NCI-H774 (cell line): ENCODE measurements around the gene MTHFS.

Experiments
- DNase-seq: peaks from one replicate; lab custom pipeline; 2025; lab: John Stamatoyannopoulos, UW

Gene MTHFS

GRCh38 chr15:79815468-79815867 is 81.3 kb downstream of the MTHFS start:
- DNase-seq = no peak

- DNase-seq = no peak
Observed at GRCh38 chr15:79812541-79812940, 84.3 kb downstream of the MTHFS start.

- DNase-seq = peak; percentile 45
Observed at GRCh38 chr15:79811406-79812405, 85.1 kb downstream of the MTHFS start.

GRCh38 chr15:79804838-79805237 is 92.0 kb downstream of the MTHFS start:
- no peak for DNase-seq

GRCh38 chr15:79798311-79798710 is 98.5 kb downstream of the MTHFS start:
- DNase-seq = no peak
